Activated CD4-positive, alpha-beta T cell treated with anti-CD3 and anti-CD28 coated beads, Interleukin-2, amount 50 U/mL, for 4 hours (primary cell): ENCODE results near the gene RHD.
"Not testable (repeated sequence)": the region's sequence is repeated elsewhere in the genome, so short reads cannot be mapped to it uniquely, and the experiment has no call there.

Experiments
- DNase-seq, 2 experiments: peaks; one replicate each; pipeline ENCODE4 v3.0.0-alpha.2; 2020

RHD gene

DNA sequence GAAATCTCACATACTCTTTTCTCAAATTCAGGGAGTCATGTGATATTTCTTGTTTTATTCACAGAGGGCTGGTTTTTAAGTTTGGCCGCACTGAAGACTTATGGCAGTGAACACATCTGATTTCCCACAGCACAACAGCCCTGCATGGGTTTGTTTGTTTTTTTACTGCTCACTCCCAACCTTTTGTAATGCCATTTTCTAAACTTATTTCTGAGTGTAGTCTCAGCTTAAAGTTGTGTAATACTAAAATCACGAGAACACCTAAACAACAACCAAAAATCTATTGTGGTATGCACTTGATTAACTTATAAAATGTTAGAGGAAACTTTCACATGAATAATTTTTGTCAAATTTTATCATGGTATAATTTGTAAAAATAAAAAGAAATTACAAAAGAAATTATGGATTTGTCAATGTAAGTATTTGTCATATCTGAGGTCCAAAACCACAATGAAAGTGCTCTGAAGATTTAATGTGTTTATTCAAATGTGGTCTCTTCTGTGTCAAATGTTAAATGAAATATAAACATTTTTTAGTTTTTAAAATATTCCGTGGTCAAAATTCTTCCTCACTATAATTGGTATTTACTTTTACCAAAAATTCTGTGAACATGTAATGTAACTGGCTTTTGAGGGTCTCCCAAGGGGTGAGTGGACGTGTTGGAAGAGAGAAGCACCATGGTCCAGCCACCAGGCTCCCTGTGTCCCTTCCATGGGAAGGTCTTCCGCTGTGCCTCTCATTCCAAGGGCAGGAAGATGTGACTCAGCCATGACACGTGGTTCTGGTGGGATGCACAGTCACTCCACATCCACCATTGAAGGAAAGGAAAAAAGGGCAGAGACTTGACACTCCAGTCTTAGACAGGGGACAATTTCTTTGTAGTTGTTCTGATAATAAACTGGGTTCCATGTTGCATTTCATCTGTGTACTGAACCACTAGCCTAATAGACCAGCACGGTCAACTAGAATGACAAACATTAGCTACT is 88.6 kb downstream of the RHD start:
- no peak for DNase-seq

DNA sequence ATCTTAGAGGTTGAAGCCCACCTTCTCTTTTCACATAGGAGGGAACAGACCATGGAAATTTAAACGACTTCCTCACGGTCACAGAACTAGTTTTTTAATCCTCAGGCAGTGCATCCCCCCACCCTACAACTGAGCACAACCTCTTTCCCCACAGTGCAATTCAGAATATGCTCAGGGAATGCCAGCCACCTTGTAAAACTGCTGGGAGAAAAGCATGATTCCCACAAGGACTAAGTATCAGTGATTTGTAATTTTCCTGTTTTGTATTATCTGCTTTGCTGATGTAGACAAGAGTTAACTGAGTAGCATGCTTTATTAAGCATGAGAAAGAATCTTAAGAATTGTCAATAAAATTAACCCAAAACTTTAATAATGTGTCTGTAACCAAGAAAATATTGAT is 89.6 kb downstream of the RHD start:
- DNase-seq: no peak

DNA sequence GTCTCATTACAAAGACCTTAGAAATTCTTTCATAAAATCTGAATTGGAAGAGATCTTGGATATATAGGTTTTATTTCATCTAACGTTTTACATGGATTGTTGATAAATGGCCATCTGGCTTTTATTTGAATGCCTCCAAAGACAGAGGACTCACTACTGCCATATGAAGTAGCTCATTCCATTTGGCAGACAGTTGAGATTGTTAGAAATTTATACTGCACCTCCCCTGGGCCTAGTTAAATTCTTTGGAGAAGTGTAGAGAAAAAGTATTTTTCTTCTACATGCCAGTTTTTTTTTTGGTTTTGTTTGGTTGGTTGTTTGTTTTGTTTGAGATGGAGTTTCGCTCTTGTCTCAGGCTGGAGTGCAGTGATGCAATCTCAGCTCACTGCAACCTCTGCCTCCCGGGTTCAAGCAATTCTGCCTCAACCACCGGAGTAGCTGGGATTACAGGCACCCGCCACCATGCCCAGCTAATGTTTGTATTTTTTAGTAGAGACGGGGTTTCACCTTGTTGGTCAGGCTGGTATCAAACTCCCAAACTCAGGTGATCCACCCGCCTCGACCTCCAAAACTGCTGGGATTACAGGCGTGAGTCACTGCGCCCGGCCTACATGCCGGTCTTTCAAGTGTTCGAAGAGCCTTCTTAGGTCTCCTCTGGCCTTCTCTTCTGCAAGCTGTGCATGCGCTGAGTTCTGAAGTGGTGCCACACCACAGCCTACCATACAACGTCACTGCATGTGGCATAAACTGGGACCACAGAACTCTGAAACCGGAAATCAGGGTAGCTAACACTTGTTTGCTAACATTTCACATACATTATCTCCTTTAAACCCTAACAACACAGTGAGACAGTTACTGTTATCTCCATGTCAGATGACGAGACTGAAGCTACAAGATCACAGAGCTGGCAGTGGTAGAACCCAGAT is 90.6 kb downstream of the RHD start:
- not testable (repeated sequence) for DNase-seq

DNA sequence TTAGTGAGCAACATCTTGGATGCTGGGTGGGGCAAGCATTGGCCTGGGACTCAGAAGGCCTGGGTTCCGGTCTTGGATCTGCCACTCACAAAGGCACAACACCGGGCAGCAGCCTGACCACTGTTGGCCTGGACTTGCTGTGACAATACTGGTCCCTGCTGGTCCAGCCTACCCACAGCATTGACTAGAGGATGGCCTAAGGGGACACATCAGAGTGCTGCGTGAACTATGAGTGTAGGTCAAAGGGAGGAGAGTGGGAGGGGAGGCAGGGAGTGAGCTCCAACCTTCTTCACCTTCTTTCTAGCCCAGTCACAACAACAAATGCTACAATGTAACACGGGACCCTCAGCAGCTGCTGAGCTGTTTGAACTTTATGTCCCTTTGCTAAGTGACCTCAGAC is 96.9 kb downstream of the RHD start:
- DNase-seq: no peak

DNA sequence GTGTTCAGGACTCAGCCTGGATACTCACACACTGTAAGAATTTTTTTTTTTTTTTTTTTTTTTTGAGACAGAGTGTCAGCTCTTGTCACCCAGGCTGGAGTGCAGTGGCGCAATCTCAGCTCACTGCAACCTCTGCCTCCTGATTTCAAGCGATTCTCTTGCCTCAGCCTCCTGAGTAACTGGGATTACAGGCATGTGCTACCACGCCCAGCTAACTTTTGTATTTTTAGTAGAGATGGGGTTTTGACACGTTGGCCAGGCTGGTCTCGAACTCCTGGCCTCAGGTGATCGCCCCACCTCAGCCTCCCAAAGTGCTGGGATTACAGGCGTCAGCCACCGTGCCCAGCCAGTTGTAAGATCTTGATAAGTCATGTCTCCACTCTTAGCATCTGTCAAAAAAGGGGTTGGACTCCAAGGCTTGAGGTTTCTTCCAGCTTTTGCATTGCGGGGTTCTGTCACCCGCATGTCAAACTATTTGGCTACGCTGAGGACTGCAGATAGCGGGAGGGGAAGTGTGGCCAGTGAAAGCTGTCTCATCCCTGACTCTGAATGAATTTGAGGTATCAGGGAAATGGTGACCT is 97.5 kb downstream of the RHD start:
- DNase-seq: not testable (repeated sequence)

DNA sequence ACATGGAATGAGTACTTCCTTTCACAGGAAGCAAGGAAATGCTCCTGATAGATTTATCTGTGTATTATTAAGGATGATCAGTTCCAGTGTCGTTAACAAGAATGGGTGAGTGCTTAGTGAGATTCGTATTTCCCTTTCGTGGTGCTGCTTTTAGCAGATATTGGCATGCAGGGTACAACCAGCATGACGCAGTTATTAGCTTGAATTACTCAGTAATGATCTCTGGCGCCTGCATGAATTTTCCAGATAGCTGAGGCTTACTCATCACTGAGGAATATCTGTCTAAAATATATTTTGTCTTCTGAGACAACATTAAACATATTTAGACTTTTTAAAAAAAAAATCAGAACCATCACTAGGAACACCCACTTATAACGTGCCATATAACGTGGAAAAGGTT is 99.4 kb downstream of the RHD start:
- not testable (repeated sequence) for DNase-seq

DNA sequence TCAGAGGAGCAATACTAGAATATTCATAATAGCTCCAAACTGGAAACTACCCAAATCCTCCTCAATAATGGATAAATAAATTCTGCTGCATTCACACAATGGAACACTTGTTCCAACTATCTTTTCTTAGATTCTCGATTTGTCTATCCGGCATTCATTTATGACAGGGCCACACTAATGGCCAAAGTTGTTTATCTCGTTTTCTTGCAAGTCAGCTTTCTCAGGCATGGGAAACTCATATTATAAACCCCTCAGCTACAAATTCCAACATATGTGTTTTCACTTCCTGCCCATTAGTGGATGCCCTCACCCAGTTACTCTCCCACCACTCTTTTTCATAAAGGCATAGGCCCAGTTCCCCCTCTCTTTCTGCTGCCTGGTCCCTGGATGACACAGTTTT is 106.1 kb downstream of the RHD start:
- DNase-seq: not testable (repeated sequence)
